Prostate gland (tissue), 2 donors: ENCODE measurements around the gene MRPS30. TPM values are rescaled to one million over a fixed set of nuclear protein-coding genes. Genes with fewer than 3 reads are reported as not detected.

Experiments
- DNase-seq: peaks from one replicate; pipeline ENCODE4 v3.0.0-alpha.2; 2019; ENCODE audit warnings: low spot score
- H3K27ac ChIP-seq, 2 donors: fragments of 200-600 bp; sonication (generic); 2 replicates each; pipeline ENCODE4 v1.5.1; 2017 to 2019
- H3K27me3 ChIP-seq: fragments of 200-600 bp; sonication (generic); replicated peaks from 2 replicates; pipeline ENCODE4 v1.5.1; 2019; ENCODE audit not compliant: insufficient read depth
- H3K36me3 ChIP-seq, 2 donors: fragments of 200-600 bp; sonication (generic); 1 replicate in 1 of 2; 2 replicates in 1 of 2; pipeline versions ENCODE4 v1.5.1 to v1.8.1; 2017 to 2019
- H3K4me1 ChIP-seq: fragments of 200-600 bp; sonication (generic); replicated peaks from 2 replicates; pipeline ENCODE4 v1.5.1; 2019
- H3K4me3 ChIP-seq, 2 donors: fragments of 200-600 bp; sonication (generic); 2 replicates each; pipeline ENCODE4 v1.5.1; 2017 to 2019
- H3K9me3 ChIP-seq: fragments of 200-600 bp; sonication (generic); 2 replicates; pipeline ENCODE4 v1.5.1; 2017
- CTCF ChIP-seq, 4 experiments: fragments of 200-600 bp in 2 of 4; fragments of 450-650 bp in 2 of 4; sonication (generic) in 2 of 4; IDR thresholded peaks; 1 replicate in 3 of 4; 2 replicates in 1 of 4; pipeline ENCODE4 v1.5.1; 2016 to 2019; ENCODE audit warnings: antibody characterized with exemption in 4 of 4, mild to moderate bottlenecking in 2 of 4, moderate library complexity in 2 of 4
- POLR2A ChIP-seq: fragments of 450-650 bp; IDR thresholded peaks from one replicate; pipeline ENCODE4 v1.6.1; 2016; ENCODE audit warnings: antibody characterized with exemption, mild to moderate bottlenecking
- POLR2AphosphoS5 ChIP-seq: sonication (generic); formaldehyde crosslinking; IDR thresholded peaks from one replicate; pipeline ENCODE4 v1.6.1; 2017; ENCODE audit warnings: antibody characterized with exemption
- WGBS: methylation state at CpG from one replicate; pipeline ENCODE4 v1.1.5; 2018; 5-methylcytosine and 5-hydroxymethylcytosine counted together
- intact Hi-C: fragments of 100-400 bp; cut with DNase I; formaldehyde crosslinking; loops from one replicate; pipeline ENCODE4 v1.14.2; 2022
- total RNA-seq, 2 donors: library from RNA; depleted of rRNA; stranded (reverse); fragments of >200 nt; gene quantifications; one replicate each; pipeline ENCODE4 v1.1.0, GENCODE V29; 2016

MRPS30 gene
- total RNA-seq, 2 donors from 2014 or later: 77.7 to 78.0 TPM

- no peak for DNase-seq
- H3K36me3 ChIP-seq: no peaks in the 10 kb centered on the region
- TF ChIP-seq CTCF (IDR thresholded peaks at IDR 0.05) (no peak), POLR2A (no peak), POLR2AphosphoS5 (no peak)
- WGBS: 72% methylated on average over 3 of the region's 3 CpGs
- no peaks in the 10 kb centered on the region for H3K9me3 ChIP-seq
- no peaks in the 10 kb centered on the region for H3K27me3 ChIP-seq
- H3K4me1 ChIP-seq: no peaks in the 10 kb centered on the region
- H3K4me3 ChIP-seq: no peak overlapping the region
- no peak overlapping the region for H3K27ac ChIP-seq
- intact Hi-C loops: no loop called here
Observed at GRCh38 chr5:44860267-44860666, 51.5 kb downstream of the MRPS30 start.

- intact Hi-C loops: no loop called here
- TF ChIP-seq CTCF (IDR thresholded peaks at IDR 0.05) (no peak), POLR2A (no peak), POLR2AphosphoS5 (no peak)
- no peaks in the 10 kb centered on the region for H3K27me3 ChIP-seq
Observed at GRCh38 chr5:44862808-44863207, 54.1 kb downstream of the MRPS30 start.

More at GRCh38 chr5:44862808-44863207, 54.1 kb downstream of the MRPS30 start:
- H3K4me1 ChIP-seq: no peaks in the 10 kb centered on the region
- no peak overlapping the region for H3K27ac ChIP-seq
- WGBS: 50% methylated on average over 1 of the region's 1 CpG
- no peak for DNase-seq
- no peak overlapping the region for H3K4me3 ChIP-seq
- H3K36me3 ChIP-seq: no peaks in the 10 kb centered on the region
- H3K9me3 ChIP-seq: no peaks in the 10 kb centered on the region
